Erythroblast (primary cell): Measurements from ENCODE around the gene PTX4.
"Not testable (repeated sequence)": the region's sequence is repeated elsewhere in the genome, so short reads cannot be mapped to it uniquely, and the experiment has no call there.

Experiments used
- DNase-seq, 2 experiments: peaks; one replicate each; lab custom pipeline; 2025; lab: John Stamatoyannopoulos, UW
- GATA1 ChIP-seq: IDR thresholded peaks from 2 replicates; pipeline ENCODE4 v1.6.1; 2011; ENCODE audit warnings: low read depth, mild to moderate bottlenecking, control low read depth, low read length, moderate library complexity
- POLR2A ChIP-seq: IDR thresholded peaks from 2 replicates; pipeline ENCODE4 v1.6.1; 2011; ENCODE audit warnings: mild to moderate bottlenecking, low read length

Gene PTX4

GRCh38 chr16:1492082-1492922, 3.6 kb upstream of the PTX4 start:
- no peak for DNase-seq
- TF ChIP-seq GATA1, result no peak
- TF ChIP-seq POLR2A, result no peak

DNA sequence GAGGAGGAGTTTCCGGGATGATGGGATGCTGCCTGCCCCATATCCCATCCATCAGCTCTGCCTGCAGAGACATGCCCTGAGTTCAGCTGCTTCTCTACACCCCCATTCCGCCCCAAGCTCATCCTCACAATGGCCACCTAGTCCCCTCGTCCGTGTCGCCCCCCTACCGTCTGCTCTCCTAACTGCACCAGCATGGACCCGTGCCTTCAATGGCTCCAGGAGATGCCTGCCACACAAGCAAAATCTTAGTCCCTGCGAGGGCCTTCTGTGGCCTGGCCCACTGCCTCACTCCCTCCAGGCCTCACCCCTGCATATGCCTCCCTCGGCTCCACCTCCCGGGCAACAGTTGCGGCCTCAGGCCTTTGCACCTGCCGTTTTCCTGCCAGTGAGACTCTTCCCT, 2.6 kb upstream of the PTX4 start:
- no peak for TF ChIP-seq POLR2A
- DNase-seq, result no peak

GRCh38 chr16:1489077-1489476, 333 bp upstream of the PTX4 start:
- TF ChIP-seq POLR2A, result no peak
- TF ChIP-seq GATA1, result no peak
- no peak for DNase-seq

DNA sequence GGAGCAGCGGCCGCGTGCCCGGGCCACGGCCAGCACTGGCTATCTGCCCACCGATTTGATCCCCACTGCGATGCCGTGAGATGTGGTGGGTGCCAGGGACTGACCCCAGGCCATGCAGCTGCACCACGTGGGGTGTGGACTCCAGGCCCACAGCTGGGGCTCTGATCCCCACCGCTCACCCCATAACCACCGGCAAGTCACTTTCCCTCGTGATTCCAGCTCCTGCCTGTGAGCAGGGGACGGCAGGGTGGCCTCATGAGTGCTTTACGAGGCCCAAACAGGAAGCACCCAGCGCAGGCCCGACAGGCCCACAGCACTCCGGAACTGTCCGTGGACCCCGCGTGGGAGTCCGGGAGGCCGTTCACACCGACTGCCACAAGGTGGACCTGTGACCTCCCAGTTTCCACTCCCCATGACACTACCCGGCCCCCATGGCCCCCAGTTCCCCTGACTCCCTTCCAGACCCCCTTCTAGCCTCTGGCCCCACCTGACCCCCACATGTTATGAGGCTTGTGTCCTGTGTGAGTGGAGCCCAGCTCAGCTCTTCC, 616 bp downstream of the PTX4 start:
- TF ChIP-seq GATA1 (no peak), POLR2A (no peak)
- no peak for DNase-seq

- TF ChIP-seq GATA1 (no peak), POLR2A (no peak)
- DNase-seq, result no peak
Measured at GRCh38 chr16:1487395-1488053, 1.2 kb downstream of the PTX4 start.

- TF ChIP-seq POLR2A, result no peak
- no peak for TF ChIP-seq GATA1
- no peak for DNase-seq
Measured at GRCh38 chr16:1486551-1487390, 2.0 kb downstream of the PTX4 start.

DNA sequence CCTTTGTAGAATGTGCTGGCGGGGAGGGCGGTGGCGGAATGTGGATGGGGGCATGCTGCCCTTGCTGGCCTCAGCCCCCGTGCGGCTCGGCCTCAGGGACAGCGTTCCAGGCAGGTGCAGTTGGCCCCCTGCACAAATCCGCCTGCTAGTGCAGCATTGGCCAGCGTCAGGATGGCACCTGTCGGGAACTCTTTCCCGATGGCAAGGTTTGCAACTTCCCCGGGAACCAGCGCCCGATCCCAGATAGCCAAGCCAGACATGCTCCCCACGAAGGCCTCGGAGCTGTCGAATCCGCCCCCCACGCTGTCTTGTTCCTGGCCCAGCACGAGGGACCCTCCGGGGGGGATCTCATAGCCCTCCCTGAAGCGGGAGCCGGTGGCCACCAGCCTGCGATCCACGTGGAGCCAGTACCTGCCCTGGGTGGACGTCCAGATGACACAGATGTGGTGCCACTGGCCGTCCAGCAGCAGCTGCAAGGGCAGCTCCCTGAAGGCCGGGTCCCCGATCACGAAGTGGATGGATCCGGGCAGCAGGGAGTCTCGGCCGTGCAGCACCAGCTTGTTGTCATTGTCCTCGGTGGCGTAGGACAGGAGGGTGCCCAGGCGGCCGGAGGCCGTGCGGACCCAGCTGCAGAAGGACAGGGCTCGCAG, 2.8 kb downstream of the PTX4 start:
- TF ChIP-seq GATA1 (no peak), POLR2A (no peak)
- DNase-seq, result no peak

DNA sequence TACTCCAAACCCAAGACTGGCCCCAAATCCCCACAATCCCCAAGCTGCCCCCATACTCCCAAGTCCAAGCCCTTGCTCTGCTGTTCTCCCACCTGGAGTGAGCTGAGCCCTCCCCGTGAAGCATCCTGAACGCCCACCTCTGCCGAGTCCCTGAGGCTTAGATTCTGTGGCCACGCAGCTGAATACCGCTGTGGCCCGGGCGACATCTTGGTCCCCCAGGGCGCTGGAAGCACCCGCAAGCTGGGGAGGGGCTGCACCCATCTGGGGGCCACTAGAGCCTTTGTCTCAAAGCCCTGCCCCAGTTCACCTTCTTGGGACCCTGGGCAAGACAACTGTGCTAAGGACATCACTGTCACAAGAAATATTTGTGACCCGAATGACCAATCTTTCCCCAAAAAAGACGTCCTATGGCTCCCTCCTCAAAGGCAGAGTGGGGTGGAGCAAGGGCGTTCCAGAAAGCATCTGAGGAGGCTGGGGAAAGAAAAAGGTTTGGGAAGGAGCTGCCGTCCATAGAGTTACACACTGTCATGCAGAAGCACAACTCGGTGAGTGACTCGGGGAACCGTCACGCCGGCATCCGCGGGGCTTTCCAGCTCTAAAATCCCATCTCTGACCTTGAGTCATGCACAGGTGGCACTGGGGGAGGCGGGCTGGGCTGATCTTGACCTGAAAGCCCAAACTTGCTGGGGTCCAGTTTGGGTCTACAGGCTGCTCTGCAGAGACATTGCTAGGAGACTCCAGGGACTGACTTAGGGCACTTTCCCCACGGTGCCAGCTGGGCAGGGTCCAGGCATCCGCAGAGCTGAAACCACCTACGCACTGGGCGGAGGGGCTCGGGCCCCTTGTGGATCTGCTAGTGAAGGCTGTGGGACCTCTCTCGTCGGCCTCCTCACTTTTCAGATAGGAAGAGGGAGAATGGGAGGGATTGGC, 6.6 kb downstream of the PTX4 start:
- no peak for TF ChIP-seq GATA1
- TF ChIP-seq POLR2A, result no peak
- DNase-seq, result no peak

DNA sequence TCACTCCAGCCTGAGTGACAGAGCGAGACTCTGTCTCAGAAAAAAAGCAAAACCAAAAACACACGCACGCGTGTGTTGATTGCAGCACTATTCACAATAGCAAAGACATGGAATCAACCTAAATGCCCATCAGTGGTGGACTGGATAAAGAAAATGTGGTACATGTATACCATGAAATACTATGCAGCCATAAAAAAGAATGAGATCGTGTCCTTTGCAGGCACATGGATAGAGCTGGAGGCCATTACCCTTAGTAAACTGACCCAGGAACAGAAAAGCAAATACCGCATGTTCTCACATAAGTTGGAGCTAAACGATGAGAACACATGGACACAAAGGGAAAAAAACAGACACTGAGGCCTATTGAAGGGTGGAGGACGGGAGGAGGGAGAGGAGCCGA, 9.8 kb downstream of the PTX4 start:
- not testable (repeated sequence) for DNase-seq

DNA sequence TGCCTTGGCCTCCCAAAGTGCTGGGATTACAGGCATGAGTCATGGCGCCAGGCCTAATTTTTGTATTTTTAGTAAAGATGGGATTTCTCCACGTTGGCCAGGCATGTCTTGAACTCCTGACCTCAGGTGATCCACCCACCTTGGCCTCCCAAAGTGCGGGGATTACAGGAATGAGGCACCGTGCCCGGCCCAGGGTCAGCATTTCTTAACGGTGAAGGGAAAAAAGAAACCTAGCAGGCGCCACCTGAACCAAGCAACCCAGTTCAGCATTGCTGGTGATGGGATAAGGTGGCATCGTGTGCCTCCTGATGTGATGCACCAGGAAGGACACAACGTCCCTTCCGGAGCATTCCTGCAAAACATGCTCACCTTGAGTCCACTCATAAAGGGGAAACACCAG, 11.7 kb downstream of the PTX4 start:
- TF ChIP-seq POLR2A (no peak), GATA1 (no peak)
- no peak for DNase-seq

GRCh38 chr16:1475552-1476114, 13.1 kb downstream of the PTX4 start:
- DNase-seq, result no peak
- no peak for TF ChIP-seq POLR2A
- TF ChIP-seq GATA1, result no peak

GRCh38 chr16:1474796-1475551, 13.8 kb downstream of the PTX4 start, which contains the start of gene CLCN7:
CLCN7 (minus strand) TSS chr16:1475028; CDS start chr16:1474974, 54 bp downstream.
- DNase-seq, result peak; percentile 93 to 94
- TF ChIP-seq GATA1 (no peak), POLR2A (peak; percentile 86)
